H1 (cell line): Measurements from ENCODE around the gene PRKAR2A.

Experiments used
- POLR2A ChIP-seq, 2 experiments: IDR thresholded peaks; 1 replicate in 1 of 2; 2 replicates in 1 of 2; pipeline ENCODE4 v1.6.1; 2011; ENCODE audit warnings: low read depth in 2 of 2, low read length in 2 of 2, mild to moderate bottlenecking in 2 of 2; ENCODE audit errors: control extremely low read depth in 1 of 2
- POLR2AphosphoS5 ChIP-seq: IDR thresholded peaks from 2 replicates; pipeline ENCODE4 v1.6.1; 2011; ENCODE audit warnings: low read depth, low read length
- RAD21 ChIP-seq, 2 experiments: IDR thresholded peaks in 1 of 2; conservative IDR thresholded peaks in 1 of 2; 2 replicates each; pipeline ENCODE4 v1.6.1; 2011; ENCODE audit warnings: low read depth in 2 of 2, low read length in 2 of 2, improper control_type of control experiment in 1 of 2, inconsistent platforms in 1 of 2, mild to moderate bottlenecking in 1 of 2, moderate library complexity in 1 of 2

DNA sequence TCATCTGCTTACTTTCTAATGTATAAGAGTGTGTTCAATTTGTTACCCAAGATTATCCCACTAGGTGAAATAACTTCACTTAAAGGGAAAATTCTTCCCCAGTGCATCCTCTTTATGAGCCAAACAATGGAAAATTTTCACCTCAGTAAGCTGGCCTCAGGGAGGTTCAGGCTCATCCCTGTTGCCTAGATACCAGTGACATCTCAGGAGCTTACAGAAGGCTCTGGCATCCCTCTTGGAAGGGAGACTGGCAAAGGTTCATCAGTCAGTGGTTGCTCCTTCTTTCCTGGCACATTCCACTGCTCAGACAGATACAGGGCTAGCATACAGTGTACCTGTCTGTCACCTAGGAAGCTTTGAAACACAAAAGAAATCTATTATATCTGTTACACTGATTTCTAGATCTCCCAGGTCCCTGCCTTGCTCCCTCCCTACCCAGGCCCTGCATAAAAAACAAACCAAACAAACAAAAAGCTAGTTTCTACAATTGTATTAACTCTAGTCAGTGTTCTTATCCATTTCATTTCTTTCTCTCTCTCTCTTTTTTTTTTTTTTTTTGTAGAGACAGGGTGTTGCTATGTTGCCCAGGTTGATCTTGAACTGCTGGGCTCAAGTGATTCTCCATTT lies 132.4 kb downstream of the PRKAR2A start:
- TF ChIP-seq RAD21 (IDR thresholded peaks at IDR 0.05 in 1 of 2, conservative IDR thresholded peaks at IDR 0.05 in 1 of 2; ENCODE audit: low read depth in 2 of 2, low read length in 2 of 2) (no peak), POLR2AphosphoS5 (no peak), POLR2A (IDR thresholded peaks at IDR 0.05; ENCODE audit: control extremely low read depth in 1 of 2, low read depth in 2 of 2, low read length in 2 of 2) (0 out of 3 replicates have a peak, but pooled peaks of 1 of the 2 experiments have one; percentile 45)
